SK-N-SH (cell line): Measurements from ENCODE around the gene LBR.

Source experiments
- FOXM1 ChIP-seq: IDR thresholded peaks from 2 replicates; pipeline ENCODE4 v1.4.0; 2012; ENCODE audit warnings: low read depth, mild to moderate bottlenecking
- GABPA ChIP-seq: IDR thresholded peaks from 2 replicates; pipeline ENCODE4 v1.4.0; 2012; ENCODE audit warnings: low read depth, mild to moderate bottlenecking
- SIN3A ChIP-seq: IDR thresholded peaks from 2 replicates; pipeline ENCODE4 v1.6.1; 2012; ENCODE audit warnings: low read depth, mild to moderate bottlenecking, low read length, moderate library complexity, borderline replicate concordance
- TAF1 ChIP-seq: IDR thresholded peaks from 2 replicates; pipeline ENCODE4 v1.6.1; 2012; ENCODE audit warnings: low read depth, mild to moderate bottlenecking, low read length, moderate library complexity, borderline replicate concordance
- TEAD4 ChIP-seq: IDR thresholded peaks from 2 replicates; pipeline ENCODE4 v1.4.0; 2012; ENCODE audit warnings: mild to moderate bottlenecking, borderline replicate concordance; ENCODE audit not compliant: insufficient read depth
- TF ChIP-seq, protein P1 (sequence below): fragments of 150-350 bp; IDR thresholded peaks from 2 replicates; pipeline ENCODE4 v1.6.1; 2017; ENCODE audit warnings: antibody characterized with exemption, low read length, low read depth, borderline replicate concordance
- TF ChIP-seq, protein P2 (sequence below): fragments of 200-600 bp; sonication (generic); IDR thresholded peaks from 2 replicates; pipeline ENCODE4 v1.6.1; 2017; ENCODE audit warnings: antibody characterized with exemption, mild to moderate bottlenecking, moderate library complexity
- TF ChIP-seq, protein P3 (sequence below): IDR thresholded peaks from 2 replicates; pipeline ENCODE4 v1.4.0; 2012; ENCODE audit warnings: low read depth

DNA sequence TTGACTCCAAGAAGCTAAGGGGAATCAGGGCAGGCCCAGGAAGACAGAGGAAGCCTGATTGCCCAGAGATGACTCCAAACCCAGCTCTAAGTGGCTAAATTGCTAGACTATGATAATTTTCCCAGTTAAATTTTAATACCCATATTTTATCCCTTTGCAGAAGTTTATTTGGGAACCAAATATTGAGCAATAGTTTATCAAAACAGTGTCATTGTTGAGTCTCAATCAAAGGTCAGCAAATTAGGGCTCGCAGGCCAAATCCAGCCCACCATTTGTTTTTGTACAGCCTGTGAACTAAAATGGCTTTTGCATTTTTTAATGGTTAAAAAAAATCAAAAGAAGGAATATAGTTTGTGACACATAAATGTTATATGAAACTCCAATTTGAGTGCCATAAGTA is 47.1 kb downstream of the LBR start:
- no peak for TF ChIP-seq SIN3A
- TF ChIP-seq, protein P1, sequence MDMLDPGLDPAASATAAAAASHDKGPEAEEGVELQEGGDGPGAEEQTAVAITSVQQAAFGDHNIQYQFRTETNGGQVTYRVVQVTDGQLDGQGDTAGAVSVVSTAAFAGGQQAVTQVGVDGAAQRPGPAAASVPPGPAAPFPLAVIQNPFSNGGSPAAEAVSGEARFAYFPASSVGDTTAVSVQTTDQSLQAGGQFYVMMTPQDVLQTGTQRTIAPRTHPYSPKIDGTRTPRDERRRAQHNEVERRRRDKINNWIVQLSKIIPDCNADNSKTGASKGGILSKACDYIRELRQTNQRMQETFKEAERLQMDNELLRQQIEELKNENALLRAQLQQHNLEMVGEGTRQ, result no peak
- TF ChIP-seq, protein P2, sequence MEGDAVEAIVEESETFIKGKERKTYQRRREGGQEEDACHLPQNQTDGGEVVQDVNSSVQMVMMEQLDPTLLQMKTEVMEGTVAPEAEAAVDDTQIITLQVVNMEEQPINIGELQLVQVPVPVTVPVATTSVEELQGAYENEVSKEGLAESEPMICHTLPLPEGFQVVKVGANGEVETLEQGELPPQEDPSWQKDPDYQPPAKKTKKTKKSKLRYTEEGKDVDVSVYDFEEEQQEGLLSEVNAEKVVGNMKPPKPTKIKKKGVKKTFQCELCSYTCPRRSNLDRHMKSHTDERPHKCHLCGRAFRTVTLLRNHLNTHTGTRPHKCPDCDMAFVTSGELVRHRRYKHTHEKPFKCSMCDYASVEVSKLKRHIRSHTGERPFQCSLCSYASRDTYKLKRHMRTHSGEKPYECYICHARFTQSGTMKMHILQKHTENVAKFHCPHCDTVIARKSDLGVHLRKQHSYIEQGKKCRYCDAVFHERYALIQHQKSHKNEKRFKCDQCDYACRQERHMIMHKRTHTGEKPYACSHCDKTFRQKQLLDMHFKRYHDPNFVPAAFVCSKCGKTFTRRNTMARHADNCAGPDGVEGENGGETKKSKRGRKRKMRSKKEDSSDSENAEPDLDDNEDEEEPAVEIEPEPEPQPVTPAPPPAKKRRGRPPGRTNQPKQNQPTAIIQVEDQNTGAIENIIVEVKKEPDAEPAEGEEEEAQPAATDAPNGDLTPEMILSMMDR, result no peak
- no peak for TF ChIP-seq TEAD4
- TF ChIP-seq, protein P3, sequence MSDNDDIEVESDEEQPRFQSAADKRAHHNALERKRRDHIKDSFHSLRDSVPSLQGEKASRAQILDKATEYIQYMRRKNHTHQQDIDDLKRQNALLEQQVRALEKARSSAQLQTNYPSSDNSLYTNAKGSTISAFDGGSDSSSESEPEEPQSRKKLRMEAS, result no peak
- TF ChIP-seq GABPA, result no peak
- TF ChIP-seq FOXM1, result no peak
- TF ChIP-seq TAF1, result no peak
